Panc1 (cell line): Measurements from ENCODE around the gene SLC24A4.

Source experiments
- POLR2AphosphoS5 ChIP-seq: IDR thresholded peaks from 2 replicates; pipeline ENCODE4 v1.6.1; 2012; ENCODE audit warnings: mild to moderate bottlenecking, low read depth, low read length, moderate library complexity
- TCF7L2 ChIP-seq: IDR thresholded peaks from 2 replicates; pipeline ENCODE4 v1.6.1; 2011; ENCODE audit warnings: mild to moderate bottlenecking, low read depth, low read length, inconsistent platforms
- TF ChIP-seq, protein P1 (sequence below): fragments of 450-650 bp; IDR thresholded peaks from 2 replicates; pipeline ENCODE4 v1.5.1; 2017; ENCODE audit warnings: mild to moderate bottlenecking
- TF ChIP-seq, protein P2 (sequence below), 2 experiments: IDR thresholded peaks; 2 replicates each; pipeline ENCODE4 v1.6.1; 2011 to 2012; ENCODE audit warnings: low read depth in 2 of 2, control low read depth in 1 of 2, low read length in 1 of 2, mild to moderate bottlenecking in 1 of 2, moderate library complexity in 1 of 2; ENCODE audit not compliant: insufficient read depth in 1 of 2

DNA sequence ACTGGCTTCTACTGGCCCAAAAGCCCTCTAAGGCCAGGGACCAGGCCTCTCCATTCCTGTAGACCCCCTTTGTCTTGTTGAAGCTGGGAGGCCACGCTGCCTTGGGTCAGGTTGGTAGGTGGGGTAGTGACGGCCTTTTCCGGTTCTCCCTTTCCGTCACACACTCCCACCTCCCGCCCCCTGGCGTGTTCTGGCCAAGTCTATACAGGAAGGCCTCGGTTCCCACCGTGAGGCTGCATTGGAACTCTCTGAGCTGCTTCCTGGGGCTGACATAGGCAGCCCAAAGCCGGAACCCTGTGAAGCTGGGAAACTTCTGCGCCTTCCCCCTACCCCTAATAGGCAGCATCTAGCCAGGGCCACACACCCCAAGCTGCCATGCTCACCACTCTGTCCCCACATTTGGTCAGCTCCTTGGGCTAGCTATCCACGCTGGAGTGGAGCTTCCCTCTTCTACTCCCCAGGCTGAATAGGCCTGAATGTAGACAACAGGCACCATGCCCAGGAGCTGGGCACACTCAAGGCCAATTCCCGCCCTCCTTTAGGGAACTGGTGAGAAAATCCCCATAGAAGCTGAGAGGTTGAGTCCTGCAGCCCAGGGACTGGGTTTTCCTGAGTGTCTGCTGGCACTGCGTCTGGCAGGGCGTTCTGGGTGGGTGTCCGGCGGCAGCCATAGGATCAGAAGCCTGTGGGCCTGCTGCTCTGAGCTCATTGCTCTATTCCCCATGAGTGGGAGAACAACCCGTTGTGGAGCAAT lies 226.3 kb downstream of the SLC24A4 start:
- TF ChIP-seq, protein P1, sequence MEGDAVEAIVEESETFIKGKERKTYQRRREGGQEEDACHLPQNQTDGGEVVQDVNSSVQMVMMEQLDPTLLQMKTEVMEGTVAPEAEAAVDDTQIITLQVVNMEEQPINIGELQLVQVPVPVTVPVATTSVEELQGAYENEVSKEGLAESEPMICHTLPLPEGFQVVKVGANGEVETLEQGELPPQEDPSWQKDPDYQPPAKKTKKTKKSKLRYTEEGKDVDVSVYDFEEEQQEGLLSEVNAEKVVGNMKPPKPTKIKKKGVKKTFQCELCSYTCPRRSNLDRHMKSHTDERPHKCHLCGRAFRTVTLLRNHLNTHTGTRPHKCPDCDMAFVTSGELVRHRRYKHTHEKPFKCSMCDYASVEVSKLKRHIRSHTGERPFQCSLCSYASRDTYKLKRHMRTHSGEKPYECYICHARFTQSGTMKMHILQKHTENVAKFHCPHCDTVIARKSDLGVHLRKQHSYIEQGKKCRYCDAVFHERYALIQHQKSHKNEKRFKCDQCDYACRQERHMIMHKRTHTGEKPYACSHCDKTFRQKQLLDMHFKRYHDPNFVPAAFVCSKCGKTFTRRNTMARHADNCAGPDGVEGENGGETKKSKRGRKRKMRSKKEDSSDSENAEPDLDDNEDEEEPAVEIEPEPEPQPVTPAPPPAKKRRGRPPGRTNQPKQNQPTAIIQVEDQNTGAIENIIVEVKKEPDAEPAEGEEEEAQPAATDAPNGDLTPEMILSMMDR, result no peak
- no peak for TF ChIP-seq POLR2AphosphoS5
- TF ChIP-seq TCF7L2, result no peak
- TF ChIP-seq, protein P2, sequence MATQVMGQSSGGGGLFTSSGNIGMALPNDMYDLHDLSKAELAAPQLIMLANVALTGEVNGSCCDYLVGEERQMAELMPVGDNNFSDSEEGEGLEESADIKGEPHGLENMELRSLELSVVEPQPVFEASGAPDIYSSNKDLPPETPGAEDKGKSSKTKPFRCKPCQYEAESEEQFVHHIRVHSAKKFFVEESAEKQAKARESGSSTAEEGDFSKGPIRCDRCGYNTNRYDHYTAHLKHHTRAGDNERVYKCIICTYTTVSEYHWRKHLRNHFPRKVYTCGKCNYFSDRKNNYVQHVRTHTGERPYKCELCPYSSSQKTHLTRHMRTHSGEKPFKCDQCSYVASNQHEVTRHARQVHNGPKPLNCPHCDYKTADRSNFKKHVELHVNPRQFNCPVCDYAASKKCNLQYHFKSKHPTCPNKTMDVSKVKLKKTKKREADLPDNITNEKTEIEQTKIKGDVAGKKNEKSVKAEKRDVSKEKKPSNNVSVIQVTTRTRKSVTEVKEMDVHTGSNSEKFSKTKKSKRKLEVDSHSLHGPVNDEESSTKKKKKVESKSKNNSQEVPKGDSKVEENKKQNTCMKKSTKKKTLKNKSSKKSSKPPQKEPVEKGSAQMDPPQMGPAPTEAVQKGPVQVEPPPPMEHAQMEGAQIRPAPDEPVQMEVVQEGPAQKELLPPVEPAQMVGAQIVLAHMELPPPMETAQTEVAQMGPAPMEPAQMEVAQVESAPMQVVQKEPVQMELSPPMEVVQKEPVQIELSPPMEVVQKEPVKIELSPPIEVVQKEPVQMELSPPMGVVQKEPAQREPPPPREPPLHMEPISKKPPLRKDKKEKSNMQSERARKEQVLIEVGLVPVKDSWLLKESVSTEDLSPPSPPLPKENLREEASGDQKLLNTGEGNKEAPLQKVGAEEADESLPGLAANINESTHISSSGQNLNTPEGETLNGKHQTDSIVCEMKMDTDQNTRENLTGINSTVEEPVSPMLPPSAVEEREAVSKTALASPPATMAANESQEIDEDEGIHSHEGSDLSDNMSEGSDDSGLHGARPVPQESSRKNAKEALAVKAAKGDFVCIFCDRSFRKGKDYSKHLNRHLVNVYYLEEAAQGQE (IDR thresholded peaks at IDR 0.05; ENCODE audit: insufficient read depth in 1 of 2, low read depth in 2 of 2, low read length in 1 of 2), result no peak
